GM23338 (cell line): Measurements from ENCODE around the gene LCE1B. TPM values are rescaled to one million over a fixed set of nuclear protein-coding genes. Genes with fewer than 3 reads are reported as not detected.

Experiments
- ATAC-seq: fragments of 200-7000 bp; cut with Tn5 transposase; 3 replicates; pipeline ENCODE4 v1.9.1; 2020
- DNase-seq: peaks from one replicate; pipeline ENCODE4 v3.0.0-alpha.2; 2015; ENCODE audit warnings: low spot score
- H2AFZ ChIP-seq: fragments of 200-600 bp; sonication (generic); 2 replicates; pipeline ENCODE4 v1.8.0; 2016; ENCODE audit warnings: antibody characterized with exemption, mild to moderate bottlenecking, moderate library complexity
- H3F3A ChIP-seq: fragments of 200-600 bp; sonication (generic); replicated peaks from 2 replicates; pipeline ENCODE4 v1.8.0; 2017; ENCODE audit warnings: antibody characterized with exemption, mixed run types, low read depth
- H3K27ac ChIP-seq: fragments of 200-600 bp; sonication (generic); 2 replicates; pipeline ENCODE4 v1.6.1; 2016; ENCODE audit warnings: low read depth
- H3K27me3 ChIP-seq: fragments of 200-600 bp; sonication (generic); 2 replicates; pipeline ENCODE4 v1.8.0; 2016; ENCODE audit warnings: mild to moderate bottlenecking, mixed run types, moderate library complexity; ENCODE audit not compliant: insufficient read depth
- H3K36me3 ChIP-seq: fragments of 200-600 bp; sonication (generic); 2 replicates; pipeline ENCODE4 v1.8.0; 2016; ENCODE audit warnings: mild to moderate bottlenecking; ENCODE audit not compliant: insufficient read depth
- H3K4me1 ChIP-seq: fragments of 200-600 bp; sonication (generic); 2 replicates; pipeline ENCODE4 v1.8.0; 2016; ENCODE audit warnings: mild to moderate bottlenecking, moderate library complexity; ENCODE audit not compliant: insufficient read depth
- H3K4me2 ChIP-seq: fragments of 200-600 bp; sonication (generic); 2 replicates; pipeline ENCODE4 v1.7.1; 2017; ENCODE audit warnings: mixed run types
- H3K4me3 ChIP-seq: fragments of 200-600 bp; sonication (generic); 2 replicates; pipeline ENCODE4 v1.6.1; 2016; ENCODE audit warnings: mixed run types
- H3K79me2 ChIP-seq: fragments of 200-600 bp; sonication (generic); replicated peaks from 2 replicates; pipeline ENCODE4 v1.8.0; 2017; ENCODE audit warnings: mild to moderate bottlenecking; ENCODE audit not compliant: insufficient read depth
- H3K9me2 ChIP-seq: fragments of 200-600 bp; sonication (generic); 2 replicates; pipeline ENCODE4 v1.8.0; 2017; ENCODE audit not compliant: insufficient read depth
- H4K20me1 ChIP-seq: fragments of 200-600 bp; sonication (generic); replicated peaks from 2 replicates; pipeline ENCODE4 v1.8.0; 2017; ENCODE audit warnings: mild to moderate bottlenecking; ENCODE audit not compliant: insufficient read depth
- H3K27ac Mint-ChIP-seq: 2 replicates; pipeline ENCODE4 v1.8.0; 2020; ENCODE audit warnings: inconsistent platforms, mild to moderate bottlenecking, moderate library complexity, mixed read lengths
- H3K27me3 Mint-ChIP-seq: 3 replicates; pipeline ENCODE4 v1.8.0; 2022; ENCODE audit warnings: low read depth, mild to moderate bottlenecking, moderate library complexity, mixed read lengths, inconsistent platforms; ENCODE audit not compliant: insufficient read depth, poor library complexity
- H3K36me3 Mint-ChIP-seq: 3 replicates; pipeline ENCODE4 v1.8.0; 2021; ENCODE audit warnings: low read depth, mild to moderate bottlenecking, inconsistent platforms, moderate library complexity, mixed read lengths
- H3K4me1 Mint-ChIP-seq: 3 replicates; pipeline ENCODE4 v1.8.0; 2020; ENCODE audit warnings: mild to moderate bottlenecking, inconsistent platforms, mixed read lengths
- H3K4me3 Mint-ChIP-seq: 3 replicates; pipeline ENCODE4 v1.8.0; 2021; ENCODE audit warnings: moderate library complexity, mild to moderate bottlenecking, inconsistent platforms, mixed read lengths
- H3K9me3 Mint-ChIP-seq: 3 replicates; pipeline ENCODE4 v1.8.0; 2020; ENCODE audit warnings: moderate library complexity, mild to moderate bottlenecking, inconsistent platforms, mixed read lengths
- CREB1 ChIP-seq: fragments of 250-450 bp; sonication (Bioruptor Pico); IDR thresholded peaks from 2 replicates; pipeline ENCODE4 v1.5.0; 2020; ENCODE audit warnings: low read depth, mild to moderate bottlenecking, moderate library complexity
- ETS1 ChIP-seq: IDR thresholded peaks from 2 replicates; pipeline ENCODE4 v1.6.1; 2016; ENCODE audit warnings: antibody characterized with exemption
- NANOG ChIP-seq: IDR thresholded peaks from 2 replicates; pipeline ENCODE4 v1.6.1; 2016; ENCODE audit warnings: antibody characterized with exemption, borderline replicate concordance
- REST ChIP-seq: IDR thresholded peaks from one replicate; pipeline ENCODE4 v1.6.1; 2018; ENCODE audit warnings: antibody characterized with exemption; ENCODE audit not compliant: unreplicated experiment
- ZNF331 ChIP-seq: fragments of 250-450 bp; sonication (Bioruptor Pico); IDR thresholded peaks from 2 replicates; pipeline ENCODE4 v1.5.0; 2020; ENCODE audit warnings: low read depth, mild to moderate bottlenecking, moderate library complexity
- ZNF462 ChIP-seq: fragments of 250-450 bp; sonication (Bioruptor Pico); IDR thresholded peaks from 2 replicates; pipeline ENCODE4 v1.5.0; 2020; ENCODE audit warnings: mild to moderate bottlenecking, moderate library complexity
- polyA plus RNA-seq: library from polyadenylated mRNA; unstranded; fragments of >200 nt; fragmentation: Nextera tagmentation; extraction: Ambion mirVana; gene quantifications from 2 replicates; pipeline ENCODE4 v1.2.1, GENCODE V29; 2016
- total RNA-seq: library from RNA; depleted of rRNA; stranded (reverse); fragments of >200 nt; shearing (Covaris generic); gene quantifications from 2 replicates; pipeline ENCODE4 v1.2.3, GENCODE V29; 2014

Gene LCE1B
- total and polyA plus RNA-seq, 2 experiments from 2014 or later = not detected

- Histone ChIP-seq H3K4me3 (no peak overlapping the region), H3K4me2 (no peak overlapping the region), H2AFZ (no peak overlapping the region), H3K79me2 (no peaks in the 10 kb centered on the region), H3K36me3 (no peaks in the 10 kb centered on the region), H4K20me1 (no peaks in the 10 kb centered on the region), H3F3A (no peaks in the 10 kb centered on the region), H3K27me3 (no peaks in the 10 kb centered on the region), H3K9me2 (no peaks in the 10 kb centered on the region; the same call in none of the 2 replicates), H3K27ac (no peak overlapping the region), H3K4me1 (peaks cover 3% of the 10 kb centered on the region; the same call in 1 of the 2 replicates)
- peaks cover 2% of the 10 kb centered on the region for H3K27me3 Mint-ChIP-seq
- no peak overlapping the region for H3K27ac Mint-ChIP-seq
- no peaks in the 10 kb centered on the region for H3K9me3 Mint-ChIP-seq
- ATAC-seq (no peak), DNase-seq (no peak)
- no peaks in the 10 kb centered on the region for H3K36me3 Mint-ChIP-seq
- no peak overlapping the region for H3K4me3 Mint-ChIP-seq
- peaks cover 8% of the 10 kb centered on the region for H3K4me1 Mint-ChIP-seq
- no peak for TF ChIP-seq REST
- no peak for TF ChIP-seq NANOG
- no peak for TF ChIP-seq ZNF462 (CRISPR knock-in tag)
- TF ChIP-seq ZNF331 = no peak
- no peak for TF ChIP-seq CREB1 (CRISPR knock-in tag)
- TF ChIP-seq ETS1 = no peak
Measured at GRCh38 chr1:152783095-152783494, 28.7 kb upstream of the LCE1B start.
